Activated CD4-positive, CD25-positive, alpha-beta regulatory T cell treated with anti-CD3 and anti-CD28 coated beads, Interleukin-2, amount 50 U/mL, for 16 hours (primary cell): ENCODE measurements around the gene SCRN2.

ENCODE experiments used
- DNase-seq: peaks from one replicate; pipeline ENCODE4 v3.0.0-alpha.2; 2020; ENCODE audit warnings: low read depth, low spot score

SCRN2 gene

GRCh38 chr17:47846716-47847340, 5.8 kb upstream of the SCRN2 start:
- DNase-seq, result no peak

- DNase-seq, result no peak
Measured at GRCh38 chr17:47845716-47846075, 4.6 kb upstream of the SCRN2 start.

- no peak for DNase-seq
Measured at GRCh38 chr17:47844814-47845715, 4.0 kb upstream of the SCRN2 start.

GRCh38 chr17:47844227-47844626, 3.2 kb upstream of the SCRN2 start:
- no peak for DNase-seq

- DNase-seq, result no peak
Measured at GRCh38 chr17:47843391-47843730, 2.3 kb upstream of the SCRN2 start.

- DNase-seq, result no peak
Measured at GRCh38 chr17:47841488-47842291, 617 bp upstream of the SCRN2 start.

GRCh38 chr17:47840001-47840741, 902 bp downstream of the SCRN2 start:
- DNase-seq, result no peak

- no peak for DNase-seq
Measured at GRCh38 chr17:47839071-47839470, 2.0 kb downstream of the SCRN2 start.

- DNase-seq, result no peak
Measured at GRCh38 chr17:47838636-47839035, 2.4 kb downstream of the SCRN2 start.

- DNase-seq, result no peak
Measured at GRCh38 chr17:47837401-47838039, 3.6 kb downstream of the SCRN2 start.

GRCh38 chr17:47836601-47837000, 4.5 kb downstream of the SCRN2 start:
- DNase-seq, result no peak

GRCh38 chr17:47834756-47835155, 6.3 kb downstream of the SCRN2 start:
- no peak for DNase-seq

- DNase-seq, result no peak
Measured at GRCh38 chr17:47831934-47832327, 9.1 kb downstream of the SCRN2 start.

- DNase-seq, result peak; percentile 81
Measured at GRCh38 chr17:47831003-47831933, 9.8 kb downstream of the SCRN2 start, which contains the start of the genes LRRC46 and MRPL10. LRRC46 (plus strand) TSS chr17:47831670; CDS start chr17:47831990, 320 bp downstream. MRPL10 (minus strand) TSS chr17:47831541; CDS start chr17:47831511, 30 bp downstream.

GRCh38 chr17:47830396-47831002, 10.6 kb downstream of the SCRN2 start:
- DNase-seq, result no peak

GRCh38 chr17:47829870-47830269, 11.2 kb downstream of the SCRN2 start:
- no peak for DNase-seq

- no peak for DNase-seq
Measured at GRCh38 chr17:47823519-47823918, 17.6 kb downstream of the SCRN2 start.

- DNase-seq, result no peak
Measured at GRCh38 chr17:47822785-47823184, 18.3 kb downstream of the SCRN2 start.
